ENCODE measurements around the gene C14orf93.
"Not testable (repeated sequence)": the region's sequence is repeated elsewhere in the genome, so short reads cannot be mapped to it uniquely, and the experiment has no call there.

The C14orf93 gene

GRCh38 chr14:23018107-23018506 is 8.2 kb upstream of the C14orf93 start:
- DNase-seq, result no peak

- no peak for DNase-seq
These were observed 7.1 kb upstream of the C14orf93 start for GRCh38 chr14:23017091-23017490.

- no peak for DNase-seq
These were observed 5.7 kb upstream of the C14orf93 start for GRCh38 chr14:23015618-23016017.

GRCh38 chr14:23013749-23014054 is 3.8 kb upstream of the C14orf93 start:
- DNase-seq, result not testable (repeated sequence)

- no peak for DNase-seq
These were observed 3.3 kb upstream of the C14orf93 start for GRCh38 chr14:23013054-23013748.

- no peak for DNase-seq
These were observed 432 bp downstream of the C14orf93 start for GRCh38 chr14:23009483-23009938.

- DNase-seq, result no peak
These were observed 1.1 kb downstream of the C14orf93 start for GRCh38 chr14:23008831-23009230.

- peak; percentile 95 for DNase-seq
These were observed 3.2 kb downstream of the C14orf93 start for GRCh38 chr14:23006544-23007419.

GRCh38 chr14:23006188-23006534 is 3.8 kb downstream of the C14orf93 start:
- DNase-seq, result no peak

GRCh38 chr14:23005451-23006187 is 4.3 kb downstream of the C14orf93 start:
- DNase-seq, result no peak

- not testable (repeated sequence) for DNase-seq
These were observed 5.7 kb downstream of the C14orf93 start for GRCh38 chr14:23004274-23004673.

GRCh38 chr14:23002592-23002991 is 7.4 kb downstream of the C14orf93 start:
- no peak for DNase-seq

- DNase-seq, result no peak
These were observed 9.1 kb downstream of the C14orf93 start for GRCh38 chr14:23000860-23001259.

- DNase-seq, result no peak
These were observed 11.5 kb downstream of the C14orf93 start for GRCh38 chr14:22998329-22999012.

- DNase-seq, result no peak
These were observed 12.1 kb downstream of the C14orf93 start for GRCh38 chr14:22997676-22998323.

GRCh38 chr14:22996768-22997654 is 12.9 kb downstream of the C14orf93 start:
- DNase-seq, result no peak

- DNase-seq, result no peak
These were observed 13.9 kb downstream of the C14orf93 start for GRCh38 chr14:22995889-22996625.

- DNase-seq, result no peak
These were observed 15.1 kb downstream of the C14orf93 start for GRCh38 chr14:22994762-22995275.

GRCh38 chr14:22993517-22993916 is 16.4 kb downstream of the C14orf93 start:
- DNase-seq, result no peak

GRCh38 chr14:22991852-22992251 is 18.1 kb downstream of the C14orf93 start:
- DNase-seq, result no peak
